NCI-H748 (cell line): Measurements from ENCODE around the gene CCDC116.
"Not testable (repeated sequence)": the region's sequence is repeated elsewhere in the genome, so short reads cannot be mapped to it uniquely, and the experiment has no call there.

Experiments used
- DNase-seq: peaks from one replicate; lab custom pipeline; 2025; ENCODE audit not compliant: unreplicated experiment; lab: John Stamatoyannopoulos, UW

CCDC116 gene

GRCh38 chr22:21632237-21632895, at the start of gene CCDC116:
Gene CCDC116, plus strand, starts transcription at chr22:21632760. Its CDS starts 422 bp downstream, at chr22:21633182.
- peak; percentile 81 for DNase-seq

DNA sequence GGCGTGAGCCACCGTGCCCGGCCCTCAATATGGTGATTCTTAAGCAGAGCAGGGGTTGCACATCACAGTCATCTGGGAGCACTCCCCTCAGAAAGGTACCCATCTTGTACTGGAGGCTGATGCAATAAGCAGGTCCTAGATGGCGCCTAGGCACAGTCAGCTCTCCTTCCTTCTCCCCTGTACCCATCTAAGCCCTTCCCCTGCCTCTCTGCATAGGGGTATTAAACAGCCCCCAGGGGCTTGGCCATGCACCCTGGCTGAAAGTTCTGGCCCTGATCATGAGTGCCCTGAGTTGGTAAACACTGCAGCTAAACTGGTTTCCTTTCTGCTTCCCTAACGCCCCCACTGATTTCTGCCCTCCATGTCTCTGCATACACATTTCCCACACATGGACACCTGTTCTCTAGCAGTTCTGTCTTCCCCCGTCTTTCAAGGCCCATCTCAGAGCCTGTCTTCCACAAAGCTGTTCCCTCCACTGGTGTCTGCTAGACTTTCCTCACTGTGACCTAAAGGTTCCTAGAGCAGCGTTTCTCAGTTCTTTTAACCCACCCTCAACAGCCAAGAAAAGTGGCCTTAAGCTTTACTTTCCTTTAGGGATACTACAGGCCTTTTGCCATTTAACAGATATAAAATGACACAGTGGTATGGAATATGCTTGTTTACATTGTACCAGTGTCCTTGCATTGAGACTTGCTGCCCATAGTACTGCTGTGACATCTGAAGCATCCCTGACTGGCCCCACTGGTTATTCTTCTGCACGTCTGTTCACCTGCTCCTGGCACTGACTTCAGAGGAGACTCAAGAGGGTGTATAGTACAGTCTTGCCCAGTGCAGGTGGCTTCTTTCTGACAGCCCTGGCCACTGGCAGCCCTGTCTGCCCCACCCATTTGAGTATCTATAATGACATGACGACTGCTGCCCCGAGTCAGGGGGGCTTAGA, 49.5 kb upstream of the CCDC116 start:
- no peak for DNase-seq

DNA sequence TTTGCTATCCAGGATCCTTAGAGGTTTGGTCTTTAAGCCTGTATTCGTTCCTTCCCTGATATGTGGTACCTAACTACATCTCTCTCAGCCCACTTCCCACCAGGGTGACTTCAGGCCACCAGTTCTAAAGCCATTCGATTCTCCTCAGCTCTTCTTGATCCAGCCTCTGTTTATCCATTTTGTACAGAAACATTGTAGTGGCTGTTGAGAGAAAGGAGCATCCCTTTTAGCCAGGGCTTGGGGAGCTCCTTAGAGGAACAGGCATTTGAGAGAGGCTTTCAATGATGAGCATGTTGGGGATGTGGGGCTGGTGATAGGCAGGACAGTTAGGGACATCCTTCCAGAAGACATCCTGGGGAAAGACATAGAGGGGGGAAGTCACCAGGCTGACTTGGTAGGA, 47.2 kb upstream of the CCDC116 start:
- no peak for DNase-seq

DNA sequence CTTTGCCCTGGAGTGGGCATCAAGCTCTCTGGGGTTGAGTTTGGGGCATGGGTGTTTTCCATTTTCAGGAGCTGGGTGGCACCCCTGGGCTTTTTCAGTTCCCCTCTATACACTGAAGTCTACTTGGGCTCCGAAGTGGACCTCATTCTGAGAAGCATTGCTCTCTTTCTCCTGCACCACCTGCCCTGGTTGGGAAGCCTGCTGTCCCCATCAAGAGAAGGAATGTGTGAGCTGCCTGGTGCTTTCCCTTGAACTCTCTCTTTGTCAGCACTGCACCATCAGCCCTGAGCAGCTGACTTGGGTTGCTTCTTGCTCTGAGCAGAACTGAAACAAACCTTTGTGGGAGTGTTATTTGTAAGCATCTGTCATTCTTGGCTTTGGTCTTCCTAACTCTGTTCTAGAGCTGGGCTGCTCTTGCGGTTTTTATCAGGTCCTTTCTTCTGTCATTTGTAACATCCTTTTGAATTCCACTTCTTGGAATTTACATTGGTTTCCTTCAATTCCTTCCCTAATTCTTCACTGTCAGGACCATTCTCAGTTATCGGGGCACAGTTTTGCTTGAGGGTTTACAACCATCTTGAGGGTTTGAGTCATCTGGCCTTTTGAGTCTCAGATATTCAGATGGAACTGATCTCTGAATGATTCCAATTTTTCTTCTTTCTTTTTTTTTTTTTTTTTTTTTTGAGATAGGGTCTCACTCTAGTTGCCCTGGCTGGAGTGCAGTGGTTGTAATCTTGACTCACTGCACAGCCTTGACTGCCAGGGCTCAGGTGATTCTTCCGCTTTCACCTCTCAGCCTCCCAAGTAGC, 44.6 kb upstream of the CCDC116 start:
- DNase-seq, result no peak

DNA sequence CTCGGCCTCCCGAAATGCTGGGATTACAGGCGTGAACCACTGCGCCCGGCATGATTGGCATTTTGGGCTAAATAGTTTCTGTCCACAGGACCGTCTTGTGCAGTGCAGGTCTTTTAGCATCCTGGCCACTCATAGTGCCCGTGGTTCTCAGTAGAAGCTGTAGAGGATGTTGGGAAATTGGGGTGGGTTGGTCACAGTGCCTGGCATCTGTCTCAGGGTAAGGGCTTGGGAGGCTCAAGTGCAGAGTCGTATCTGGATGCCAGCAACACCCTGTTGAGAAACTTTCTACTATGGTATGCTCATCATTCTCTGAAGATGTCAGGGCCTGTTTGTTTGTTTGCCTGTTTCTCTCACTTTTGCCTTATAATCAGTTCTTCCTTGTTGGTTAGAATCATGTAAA, 43.2 kb upstream of the CCDC116 start:
- no peak for DNase-seq

- DNase-seq, result no peak
Observed at GRCh38 chr22:21590809-21591641, 41.5 kb upstream of the CCDC116 start.

DNA sequence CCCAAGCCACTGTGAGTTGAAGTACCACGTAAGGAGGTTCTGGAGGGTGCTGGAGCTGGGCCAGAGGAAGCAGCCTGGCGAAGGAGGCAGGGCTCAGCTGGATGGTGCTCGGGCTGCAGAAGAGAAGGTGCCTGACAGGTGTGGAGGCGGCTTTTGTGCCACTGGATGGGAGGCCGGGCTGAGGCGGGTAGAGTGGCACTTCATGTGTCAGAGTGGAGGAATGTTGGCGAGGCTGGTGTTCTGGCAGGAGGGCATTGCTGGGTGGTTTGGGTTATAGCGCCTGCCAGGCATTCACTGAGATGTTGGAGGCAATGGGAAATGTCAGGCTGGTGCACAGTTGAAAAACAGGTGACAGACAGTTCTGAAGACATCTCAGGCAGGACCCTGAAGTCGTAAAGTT, 40.9 kb upstream of the CCDC116 start:
- DNase-seq, result no peak

- DNase-seq, result no peak
Observed at GRCh38 chr22:21592422-21592821, 40.1 kb upstream of the CCDC116 start.

DNA sequence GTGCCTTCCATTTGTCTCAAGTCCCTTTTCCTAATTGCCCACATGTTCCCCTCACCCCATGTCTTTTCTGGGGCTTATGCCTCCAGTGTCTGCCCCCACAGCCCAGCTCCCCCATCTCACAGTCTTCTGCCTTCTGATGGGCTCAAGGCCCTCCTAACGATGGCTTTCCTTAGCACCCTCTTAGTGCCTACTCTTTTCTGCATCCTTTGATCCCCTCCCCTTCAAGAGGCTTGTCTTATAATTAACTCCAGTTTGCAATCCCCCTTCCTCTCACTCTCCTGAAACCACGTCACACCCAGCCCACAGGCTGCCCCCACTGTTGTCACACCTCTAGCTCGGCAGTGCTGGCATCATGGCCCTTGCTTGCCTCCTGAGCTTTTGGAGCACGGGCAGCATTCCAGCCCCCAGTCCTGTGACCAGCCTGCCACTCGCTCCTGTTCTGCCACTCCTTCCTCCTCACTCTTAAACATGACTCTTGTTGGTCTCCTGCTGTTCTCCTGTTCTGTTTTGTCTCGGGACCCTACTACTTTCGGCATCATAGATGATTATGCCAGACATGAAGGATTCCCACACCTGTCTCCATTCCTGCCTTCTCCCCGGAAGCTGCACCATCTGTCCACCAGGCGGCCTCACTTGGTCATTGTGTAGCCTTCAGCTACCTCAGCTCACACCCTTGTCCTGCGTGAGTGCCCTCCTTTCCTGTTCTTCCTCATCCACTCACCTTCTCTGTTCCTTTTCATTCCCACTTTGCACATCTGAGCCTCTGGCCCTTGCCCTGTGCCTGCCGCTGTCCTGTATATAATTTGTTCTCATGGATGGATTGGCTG, 38.9 kb upstream of the CCDC116 start:
- DNase-seq, result no peak

GRCh38 chr22:21594865-21595452, 37.6 kb upstream of the CCDC116 start:
- DNase-seq, result no peak

DNA sequence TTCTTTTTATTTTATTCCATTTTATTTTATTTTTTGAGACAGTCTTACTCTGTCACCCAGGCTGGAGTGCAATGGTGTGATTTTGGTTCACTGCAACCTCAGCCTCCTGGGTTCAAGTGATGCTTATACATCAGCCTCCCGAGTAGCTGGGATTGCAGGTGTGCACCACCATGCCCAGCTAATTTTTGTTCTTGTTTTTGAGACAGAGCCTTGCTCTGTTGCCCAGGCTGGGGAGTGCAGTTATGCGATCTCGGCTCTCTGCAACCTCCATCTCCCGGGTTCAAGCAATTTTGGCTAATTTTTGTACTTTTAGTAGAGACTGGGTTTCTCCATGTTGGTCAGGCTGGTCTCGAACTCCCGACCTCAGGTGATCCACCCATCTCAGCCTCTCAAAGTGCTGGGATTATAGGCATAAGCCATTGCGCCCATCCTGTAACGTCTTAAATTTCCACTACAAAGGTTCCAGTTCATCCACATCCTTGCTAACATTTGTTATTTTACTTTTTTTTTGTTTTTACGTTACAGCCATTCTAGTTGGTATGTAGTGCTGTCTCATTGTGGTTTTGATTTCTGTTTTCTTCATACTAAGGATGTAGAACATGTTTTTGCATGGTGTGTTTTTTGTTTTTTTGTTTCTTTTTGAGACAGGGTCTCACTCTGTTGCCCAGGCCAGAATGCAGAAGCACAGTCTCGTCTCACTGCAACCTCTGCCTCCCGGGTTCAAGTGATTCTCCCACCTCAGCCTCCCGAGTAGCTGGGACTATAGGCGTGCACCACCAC, 36.0 kb upstream of the CCDC116 start:
- not testable (repeated sequence) for DNase-seq

DNA sequence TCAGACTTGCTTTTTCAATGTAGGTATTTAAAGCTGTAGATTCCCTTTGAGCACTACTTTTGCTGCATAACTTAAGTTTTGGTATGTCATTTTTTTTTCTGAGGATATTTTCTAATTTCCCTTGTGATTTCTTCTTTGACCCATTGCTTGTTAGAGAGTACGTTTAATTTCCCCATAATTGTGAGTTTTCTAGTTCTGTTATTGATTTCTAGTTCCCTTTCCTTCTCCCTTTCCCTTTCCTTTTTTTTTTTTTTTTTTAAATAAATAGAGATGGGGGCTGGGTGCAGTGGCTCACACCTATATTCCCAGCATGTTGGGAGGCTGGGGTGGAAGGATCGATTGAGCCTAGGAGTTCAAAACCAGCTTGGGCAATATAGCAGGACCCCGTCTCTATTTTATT, 34.3 kb upstream of the CCDC116 start:
- DNase-seq, result no peak

- no peak for DNase-seq
Observed at GRCh38 chr22:21599053-21599893, 33.3 kb upstream of the CCDC116 start.

DNA sequence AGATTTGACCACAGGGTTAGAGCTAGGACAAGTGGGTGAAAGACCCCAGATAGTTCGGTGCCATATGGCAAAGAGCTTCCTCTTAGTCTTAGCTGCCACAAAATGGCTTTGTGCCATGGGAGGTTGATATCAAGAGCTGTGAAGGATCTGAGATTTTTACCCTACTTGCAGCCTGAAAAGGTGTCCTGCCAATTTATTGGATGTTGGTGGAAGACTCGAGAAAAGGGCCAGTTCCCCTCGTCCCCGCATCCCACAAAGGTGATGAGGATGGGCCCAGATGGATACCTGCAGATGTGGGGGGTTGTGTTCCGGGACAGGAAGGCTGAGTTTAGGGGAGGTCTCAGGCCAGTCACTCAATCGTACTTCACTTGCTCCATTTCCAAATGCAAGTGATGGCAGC, 30.0 kb upstream of the CCDC116 start:
- DNase-seq, result no peak

- DNase-seq, result no peak
Observed at GRCh38 chr22:21603973-21604372, 28.6 kb upstream of the CCDC116 start.

DNA sequence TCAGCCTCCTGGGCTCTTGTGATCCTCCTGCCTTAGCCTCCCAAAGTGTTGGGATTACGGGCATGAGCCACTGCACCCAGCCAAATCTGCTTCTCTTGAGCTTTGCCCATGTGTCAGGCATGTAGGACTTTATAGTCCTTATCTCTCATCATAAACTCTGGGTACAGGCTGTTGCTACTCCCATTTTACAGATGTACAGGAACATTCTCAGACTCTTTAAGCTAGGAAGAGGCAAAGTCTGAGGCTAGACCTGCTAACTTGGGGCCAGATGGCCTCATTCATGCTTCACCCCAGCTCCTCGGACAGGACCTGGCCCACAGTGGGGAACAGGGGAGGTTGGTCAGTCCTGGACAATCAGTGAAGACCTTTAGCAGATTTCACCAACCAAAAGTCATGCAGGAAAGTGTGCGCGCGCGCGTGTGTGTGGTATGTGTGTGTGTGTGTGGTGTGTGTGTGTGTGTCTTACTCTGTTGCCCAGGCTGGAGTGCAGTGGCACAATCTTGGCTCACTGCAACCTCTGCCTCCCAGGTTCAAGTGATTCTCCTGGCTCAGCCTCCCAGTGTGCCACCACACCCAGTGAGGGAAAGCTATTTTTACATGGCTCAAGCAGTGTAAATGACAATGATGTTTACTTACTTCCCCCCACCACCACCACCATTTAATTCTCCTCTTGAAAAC, 26.5 kb upstream of the CCDC116 start:
- DNase-seq, result no peak

DNA sequence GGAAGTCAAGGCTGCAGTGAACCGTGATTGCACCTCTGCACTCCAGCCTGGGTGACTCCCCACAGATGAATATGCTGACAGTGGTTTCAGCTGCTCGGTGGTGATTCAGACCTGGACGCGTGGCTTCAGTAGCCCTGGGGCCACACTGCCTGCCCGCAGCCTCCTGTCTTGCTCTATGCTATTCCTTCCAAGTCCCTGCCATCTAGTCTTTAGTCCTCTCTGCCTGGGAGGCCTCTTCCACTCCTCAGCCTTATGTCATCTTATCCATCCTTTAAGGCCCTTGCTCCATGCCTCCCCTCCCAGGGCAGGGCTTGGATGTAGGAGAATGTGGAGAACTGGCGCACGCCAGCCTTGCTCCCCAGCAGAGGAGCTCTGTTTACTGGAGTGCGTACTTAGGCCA, 25.8 kb upstream of the CCDC116 start:
- DNase-seq, result no peak
